ENCODE results near the gene CEACAM16. TPM values are rescaled to one million over a fixed set of nuclear protein-coding genes. Genes with fewer than 3 reads are reported as not detected.
"Not testable (repeated sequence)": the region's sequence is repeated elsewhere in the genome, so short reads cannot be mapped to it uniquely, and the experiment has no call there.

CEACAM16 gene
- total RNA-seq, 4 donors from 2014 or later = 0.40 TPM; not detected in 3

- intact Hi-C loops (cut with DNase I) = no loop called here
- H3K4me1 ChIP-seq = peaks cover 7 to 29% of the 10 kb centered on the region in 2 donors
- TF ChIP-seq POLR2A (IDR thresholded peaks at IDR 0.05) = no peak
- TF ChIP-seq, protein P1, sequence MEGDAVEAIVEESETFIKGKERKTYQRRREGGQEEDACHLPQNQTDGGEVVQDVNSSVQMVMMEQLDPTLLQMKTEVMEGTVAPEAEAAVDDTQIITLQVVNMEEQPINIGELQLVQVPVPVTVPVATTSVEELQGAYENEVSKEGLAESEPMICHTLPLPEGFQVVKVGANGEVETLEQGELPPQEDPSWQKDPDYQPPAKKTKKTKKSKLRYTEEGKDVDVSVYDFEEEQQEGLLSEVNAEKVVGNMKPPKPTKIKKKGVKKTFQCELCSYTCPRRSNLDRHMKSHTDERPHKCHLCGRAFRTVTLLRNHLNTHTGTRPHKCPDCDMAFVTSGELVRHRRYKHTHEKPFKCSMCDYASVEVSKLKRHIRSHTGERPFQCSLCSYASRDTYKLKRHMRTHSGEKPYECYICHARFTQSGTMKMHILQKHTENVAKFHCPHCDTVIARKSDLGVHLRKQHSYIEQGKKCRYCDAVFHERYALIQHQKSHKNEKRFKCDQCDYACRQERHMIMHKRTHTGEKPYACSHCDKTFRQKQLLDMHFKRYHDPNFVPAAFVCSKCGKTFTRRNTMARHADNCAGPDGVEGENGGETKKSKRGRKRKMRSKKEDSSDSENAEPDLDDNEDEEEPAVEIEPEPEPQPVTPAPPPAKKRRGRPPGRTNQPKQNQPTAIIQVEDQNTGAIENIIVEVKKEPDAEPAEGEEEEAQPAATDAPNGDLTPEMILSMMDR (IDR thresholded peaks at IDR 0.05) = no peak
- DNase-seq = no peak
- no peak overlapping the region for H3K4me3 ChIP-seq (replicated peaks in 1 of 3)
- H3K27ac ChIP-seq = peak overlapping the region in 1 of 3 donors; percentile 38
- H3K36me3 ChIP-seq = no peaks in the 10 kb centered on the region
- H3K27me3 ChIP-seq = no peaks in the 10 kb centered on the region
- WGBS, 2 donors = 84 to 89% methylated on average over 3 to 5 of the region's 9 CpGs
- no peaks in the 10 kb centered on the region for H3K9me3 ChIP-seq
These were observed 15.3 kb upstream of the CEACAM16 start for GRCh38 chr19:44683434-44684210.

DNA sequence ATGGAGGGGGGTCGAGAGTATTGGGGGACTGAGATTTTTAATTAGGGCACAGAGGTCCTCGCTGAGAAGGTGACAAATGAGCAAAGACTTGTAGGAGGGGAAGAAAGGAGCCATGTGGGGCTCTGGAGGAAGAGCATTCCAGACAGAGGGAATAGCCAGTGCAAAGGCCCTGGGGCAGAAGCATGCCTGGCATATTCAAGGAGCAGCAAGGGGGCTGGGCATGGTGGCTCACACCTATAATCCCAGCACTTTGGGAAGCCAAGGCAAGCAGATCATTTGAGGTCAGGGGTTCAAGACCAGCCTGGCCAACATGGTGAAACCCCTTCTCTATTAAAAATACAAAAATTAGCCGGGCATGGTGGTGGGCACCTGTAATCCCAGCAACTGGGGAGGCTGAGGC, 14.6 kb upstream of the CEACAM16 start:
- H3K4me1 ChIP-seq = peaks cover 7 to 36% of the 10 kb centered on the region in 2 donors
- H3K27me3 ChIP-seq; H3K9me3 ChIP-seq; H3K36me3 ChIP-seq; DNase-seq; H3K4me3 ChIP-seq (replicated peaks in 1 of 3); intact Hi-C loops (cut with DNase I): not testable (repeated sequence)
- WGBS, 2 donors = 91% methylated on average over 3 of the region's 3 CpGs
- H3K27ac ChIP-seq = peak overlapping the region in 2 of 3 donors; percentile 38 to 70

- WGBS, 2 donors = 39 to 45% methylated on average over 25 of the region's 25 CpGs
- peak overlapping the region in 2 of 3 donors; percentile 17 to 70 for H3K27ac ChIP-seq
- TF ChIP-seq, protein P1 (IDR thresholded peaks at IDR 0.05) = no peak
- no peak for TF ChIP-seq POLR2A (IDR thresholded peaks at IDR 0.05)
- H3K36me3 ChIP-seq = no peaks in the 10 kb centered on the region
- intact Hi-C loops (cut with DNase I) = loop anchor here (5.0 kb wide), 1 partner anchor 82 kb away; no protein-coding TSS in a partner anchor
- peak; percentile 47 to 48 for DNase-seq
- H3K4me3 ChIP-seq (replicated peaks in 1 of 3) = no peak overlapping the region
- no peaks in the 10 kb centered on the region for H3K9me3 ChIP-seq
- H3K4me1 ChIP-seq = peaks cover 7 to 41% of the 10 kb centered on the region in 2 donors
- H3K27me3 ChIP-seq = no peaks in the 10 kb centered on the region
These were observed 13.8 kb upstream of the CEACAM16 start for GRCh38 chr19:44684892-44685863.

DNA sequence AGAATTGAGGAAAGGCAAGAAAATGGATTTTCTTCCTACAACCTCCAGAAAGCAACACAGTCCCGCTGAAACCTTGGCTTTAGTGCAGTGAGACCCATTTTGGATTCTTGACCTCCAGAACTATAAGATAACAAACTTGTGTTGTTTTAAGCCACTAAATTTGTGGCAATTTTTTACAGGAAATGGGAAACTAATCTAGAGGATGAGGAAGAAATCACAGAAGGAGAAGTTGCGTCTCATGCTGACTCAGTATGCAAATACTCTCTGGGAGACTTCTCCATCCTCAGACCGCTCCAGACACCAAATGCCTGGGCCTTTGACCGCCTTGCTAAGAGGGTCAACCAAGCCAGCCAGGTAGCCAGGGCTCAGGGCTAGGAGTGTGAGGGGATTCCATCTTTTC, 13.1 kb upstream of the CEACAM16 start:
- WGBS, 2 donors = 80 to 81% methylated on average over 4 of the region's 4 CpGs
- H3K9me3 ChIP-seq = no peaks in the 10 kb centered on the region
- intact Hi-C loops (cut with DNase I) = loop anchor here (5.0 kb wide), 1 partner anchor 81 kb away; no protein-coding TSS in a partner anchor
- peaks cover 7 to 41% of the 10 kb centered on the region in 2 donors for H3K4me1 ChIP-seq
- no peak overlapping the region for H3K4me3 ChIP-seq (replicated peaks in 1 of 3)
- peak overlapping the region in 1 of 3 donors; percentile 52 for H3K27ac ChIP-seq
- TF ChIP-seq, protein P1 (IDR thresholded peaks at IDR 0.05) = no peak
- no peak for TF ChIP-seq POLR2A (IDR thresholded peaks at IDR 0.05)
- no peaks in the 10 kb centered on the region for H3K36me3 ChIP-seq
- no peaks in the 10 kb centered on the region for H3K27me3 ChIP-seq
- DNase-seq = no peak

GRCh38 chr19:44686896-44687295, 12.1 kb upstream of the CEACAM16 start:
- H3K4me1 ChIP-seq = peaks cover 16 to 50% of the 10 kb centered on the region in 2 donors
- H3K27ac ChIP-seq = peak overlapping the region in 2 of 3 donors; percentile 43 to 52
- H3K27me3 ChIP-seq = no peaks in the 10 kb centered on the region
- no peak overlapping the region for H3K4me3 ChIP-seq (replicated peaks in 1 of 3)
- H3K9me3 ChIP-seq = no peaks in the 10 kb centered on the region
- no peak for TF ChIP-seq POLR2A (IDR thresholded peaks at IDR 0.05)
- TF ChIP-seq, protein P1 (IDR thresholded peaks at IDR 0.05) = no peak
- intact Hi-C loops (cut with DNase I) = loop anchor here (5.0 kb wide), 1 partner anchor 80 kb away; no protein-coding TSS in a partner anchor
- DNase-seq = peak; percentile 66 to 70
- H3K36me3 ChIP-seq = no peaks in the 10 kb centered on the region
- WGBS, 2 donors = 40 to 41% methylated on average over 4 of the region's 4 CpGs
